ENCODE results near the gene ZNF579. TPM values are rescaled to one million over a fixed set of nuclear protein-coding genes. Genes with fewer than 3 reads are reported as not detected.

ZNF579 gene
- total RNA-seq, 1 experiment from 2014 or later, result 49.0 TPM

DNA sequence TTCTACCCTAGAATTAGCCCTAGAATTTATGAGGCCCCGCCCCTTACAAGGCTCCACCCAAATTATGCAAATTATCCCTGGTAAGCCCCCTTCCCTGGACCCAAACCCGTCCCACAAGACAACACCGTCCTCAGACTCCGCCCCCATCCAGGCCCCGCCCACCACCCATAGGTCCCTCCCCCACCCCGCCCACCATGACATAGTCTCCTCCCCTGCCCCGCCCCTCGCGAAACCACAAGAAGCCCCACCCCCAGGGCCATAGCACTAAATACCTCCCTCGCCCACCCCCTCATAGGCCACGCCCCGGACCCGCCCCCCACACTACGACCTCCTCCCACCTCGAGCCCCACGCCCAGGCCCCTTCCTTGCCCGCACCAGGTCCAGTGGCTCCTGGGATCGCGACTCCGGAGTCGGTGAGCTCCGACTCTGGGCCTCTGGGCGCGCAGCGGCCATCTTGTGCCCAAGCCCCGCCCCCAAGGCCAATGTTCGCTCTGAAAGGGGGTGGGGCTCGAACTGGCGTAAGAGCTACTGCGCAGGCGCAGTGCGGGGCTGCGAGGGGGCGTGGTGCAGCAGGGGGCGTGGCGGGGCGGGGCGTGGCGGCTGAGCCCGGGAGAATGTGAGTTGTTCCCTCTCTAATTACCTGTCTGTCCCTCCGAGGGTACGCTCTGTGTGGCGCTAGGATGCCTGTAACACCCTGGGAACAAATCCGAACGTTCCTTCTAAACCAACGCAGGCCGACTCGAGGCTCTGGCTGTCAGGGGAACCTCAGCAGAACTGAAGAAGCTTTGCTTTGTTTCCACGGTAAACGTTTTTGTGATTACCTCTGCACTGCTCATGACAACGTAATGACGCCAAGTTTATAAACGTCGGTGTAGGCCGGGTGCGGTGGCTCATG, 43.7 kb upstream of the ZNF579 start, which contains the start of gene ZNF784:
Gene ZNF784, minus strand, starts transcription at position 458 of the 895 bp plus-strand sequence. Its CDS starts 5 bp downstream, at position 453.
- intact Hi-C loops (cut with micrococcal nuclease; ENCODE audit: unreplicated experiment), result loop anchor here (1.0 kb wide), 3 partner anchors 19 to 107 kb away; partner anchors contain the start of gene ZNF865
- Histone ChIP-seq H3K4me3 (peak within 1 kb of the TSS; percentile 62), H3K9me3 (ENCODE audit: insufficient read depth, low read depth) (no peaks in the 10 kb centered on the region), H3K27me3 (ENCODE audit: insufficient read depth, low read depth) (no peaks in the 10 kb centered on the region), H3K79me2 (ENCODE audit: low read depth) (no peaks in the 10 kb centered on the region), H3K36me3 (ENCODE audit: low read depth) (no peaks in the 10 kb centered on the region), H3K9me2 (ENCODE audit: insufficient read depth) (no peaks in the 10 kb centered on the region), H4K20me1 (ENCODE audit: insufficient read depth) (peaks cover 10% of the 10 kb centered on the region), H3K4me2 (peak within 1 kb of the TSS; percentile 92), H2AFZ (peak within 1 kb of the TSS; percentile 88), H3K4me1 (replicated peaks; ENCODE audit: insufficient read depth) (peaks cover 14% of the 10 kb centered on the region), H3K27ac (peak within 1 kb of the TSS; percentile 75), H3F3A (ENCODE audit: insufficient read depth, low read depth) (peaks cover 22% of the 10 kb centered on the region)
- BruUV-seq (replicated peaks), result no TSS peak
- POLR2A ChIA-PET (ENCODE audit: unreplicated experiment), result interaction anchor here (0.6 to 1.0 kb wide), 19 partner anchors 12 to 1151 kb away, joined by 3 to 17 read pairs (median 8); partner anchors contain the start of genes CDC42EP5, ZNF628 and ZNF865
- TF ChIP-seq, protein P1, sequence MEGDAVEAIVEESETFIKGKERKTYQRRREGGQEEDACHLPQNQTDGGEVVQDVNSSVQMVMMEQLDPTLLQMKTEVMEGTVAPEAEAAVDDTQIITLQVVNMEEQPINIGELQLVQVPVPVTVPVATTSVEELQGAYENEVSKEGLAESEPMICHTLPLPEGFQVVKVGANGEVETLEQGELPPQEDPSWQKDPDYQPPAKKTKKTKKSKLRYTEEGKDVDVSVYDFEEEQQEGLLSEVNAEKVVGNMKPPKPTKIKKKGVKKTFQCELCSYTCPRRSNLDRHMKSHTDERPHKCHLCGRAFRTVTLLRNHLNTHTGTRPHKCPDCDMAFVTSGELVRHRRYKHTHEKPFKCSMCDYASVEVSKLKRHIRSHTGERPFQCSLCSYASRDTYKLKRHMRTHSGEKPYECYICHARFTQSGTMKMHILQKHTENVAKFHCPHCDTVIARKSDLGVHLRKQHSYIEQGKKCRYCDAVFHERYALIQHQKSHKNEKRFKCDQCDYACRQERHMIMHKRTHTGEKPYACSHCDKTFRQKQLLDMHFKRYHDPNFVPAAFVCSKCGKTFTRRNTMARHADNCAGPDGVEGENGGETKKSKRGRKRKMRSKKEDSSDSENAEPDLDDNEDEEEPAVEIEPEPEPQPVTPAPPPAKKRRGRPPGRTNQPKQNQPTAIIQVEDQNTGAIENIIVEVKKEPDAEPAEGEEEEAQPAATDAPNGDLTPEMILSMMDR (conservative IDR thresholded peaks at IDR 0.05), result no peak
- no peak for TF ChIP-seq EZH2 (IDR thresholded peaks at IDR 0.05; ENCODE audit: low read depth)
- CTCF ChIA-PET, result interaction anchor here (0.6 to 1.0 kb wide), 6 partner anchors 15 to 365 kb away, joined by 3 to 14 read pairs (median 6); partner anchors contain the start of gene PPP6R1
- peak; percentile 83 to 94 for DNase-seq

- intact Hi-C loops (cut with micrococcal nuclease; ENCODE audit: unreplicated experiment), result no loop called here
- CTCF ChIA-PET, result no interaction called here
- peak overlapping the region; percentile 58 for H3K4me2 ChIP-seq
- DNase-seq, result peak in 1 of 2 experiments; percentile 20
- BruUV-seq (replicated peaks), result TSS peak; percentile 63
- peaks cover 14% of the 10 kb centered on the region for H3K4me1 ChIP-seq (replicated peaks; ENCODE audit: insufficient read depth)
- H3K27ac ChIP-seq, result no peak overlapping the region
- H3K9me2 ChIP-seq (ENCODE audit: insufficient read depth), result no peaks in the 10 kb centered on the region
- peaks cover 29% of the 10 kb centered on the region for H3F3A ChIP-seq (ENCODE audit: insufficient read depth, low read depth)
- POLR2A ChIA-PET (ENCODE audit: unreplicated experiment), result no interaction called here
- H3K27me3 ChIP-seq (ENCODE audit: insufficient read depth, low read depth), result no peaks in the 10 kb centered on the region
- no peaks in the 10 kb centered on the region for H3K9me3 ChIP-seq (ENCODE audit: insufficient read depth, low read depth)
- H3K79me2 ChIP-seq (ENCODE audit: low read depth), result no peaks in the 10 kb centered on the region
- H3K4me3 ChIP-seq, result peak overlapping the region; percentile 44; the same call in 1 of the 2 replicates
- H4K20me1 ChIP-seq (ENCODE audit: insufficient read depth), result peaks cover 10% of the 10 kb centered on the region
- no peak for TF ChIP-seq EZH2 (IDR thresholded peaks at IDR 0.05; ENCODE audit: low read depth)
- TF ChIP-seq, protein P1 (conservative IDR thresholded peaks at IDR 0.05), result no peak
- H2AFZ ChIP-seq, result no peak overlapping the region
- H3K36me3 ChIP-seq (ENCODE audit: low read depth), result no peaks in the 10 kb centered on the region
Measured at GRCh38 chr19:55623561-55623960, 42.9 kb upstream of the ZNF579 start.

GRCh38 chr19:55623130-55623529, 42.5 kb upstream of the ZNF579 start:
- Histone ChIP-seq H3K27ac (no peak overlapping the region), H3K4me1 (replicated peaks; ENCODE audit: insufficient read depth) (peaks cover 14% of the 10 kb centered on the region), H2AFZ (no peak overlapping the region), H3K27me3 (ENCODE audit: insufficient read depth, low read depth) (no peaks in the 10 kb centered on the region), H3F3A (ENCODE audit: insufficient read depth, low read depth) (peaks cover 32% of the 10 kb centered on the region), H3K36me3 (ENCODE audit: low read depth) (no peaks in the 10 kb centered on the region), H3K9me3 (ENCODE audit: insufficient read depth, low read depth) (no peaks in the 10 kb centered on the region), H4K20me1 (ENCODE audit: insufficient read depth) (peaks cover 10% of the 10 kb centered on the region), H3K4me2 (peak overlapping the region; percentile 58; the same call in 1 of the 2 replicates), H3K4me3 (no peak overlapping the region), H3K79me2 (ENCODE audit: low read depth) (no peaks in the 10 kb centered on the region), H3K9me2 (ENCODE audit: insufficient read depth) (no peaks in the 10 kb centered on the region)
- no TSS peak for BruUV-seq (replicated peaks)
- intact Hi-C loops (cut with micrococcal nuclease; ENCODE audit: unreplicated experiment), result no loop called here
- TF ChIP-seq, protein P1 (conservative IDR thresholded peaks at IDR 0.05), result no peak
- no peak for TF ChIP-seq EZH2 (IDR thresholded peaks at IDR 0.05; ENCODE audit: low read depth)
- ChIA-PET POLR2A (ENCODE audit: unreplicated experiment) (interaction anchor here (0.7 kb wide), 1 partner anchor 16 kb away, joined by 9 read pairs; no protein-coding TSS in a partner anchor), CTCF (no interaction called here)
- DNase-seq, result no peak

Data from PC-9 (cell line).